Cardiac fibroblast (primary cell): Measurements from ENCODE around the gene NECTIN3.

Experiments
- DNase-seq, 2 donors: peaks; one replicate each; pipeline versions ENCODE4 v3.0.0 to v3.0.0-alpha.2; 2010; ENCODE audit warnings: low read depth in 2 of 2
- H3K4me3 ChIP-seq, 2 donors: replicated peaks in 1 of 2; 1 replicate in 1 of 2; 2 replicates in 1 of 2; pipeline ENCODE4 v1.5.1; 2011; ENCODE audit warnings: low read depth in 2 of 2, low read length in 2 of 2, mild to moderate bottlenecking in 2 of 2, moderate library complexity in 1 of 2
- CTCF ChIP-seq: IDR thresholded peaks from one replicate; pipeline ENCODE4 v1.5.1; 2011; ENCODE audit warnings: low read depth, mild to moderate bottlenecking, low read length, inconsistent platforms

NECTIN3 gene

DNA sequence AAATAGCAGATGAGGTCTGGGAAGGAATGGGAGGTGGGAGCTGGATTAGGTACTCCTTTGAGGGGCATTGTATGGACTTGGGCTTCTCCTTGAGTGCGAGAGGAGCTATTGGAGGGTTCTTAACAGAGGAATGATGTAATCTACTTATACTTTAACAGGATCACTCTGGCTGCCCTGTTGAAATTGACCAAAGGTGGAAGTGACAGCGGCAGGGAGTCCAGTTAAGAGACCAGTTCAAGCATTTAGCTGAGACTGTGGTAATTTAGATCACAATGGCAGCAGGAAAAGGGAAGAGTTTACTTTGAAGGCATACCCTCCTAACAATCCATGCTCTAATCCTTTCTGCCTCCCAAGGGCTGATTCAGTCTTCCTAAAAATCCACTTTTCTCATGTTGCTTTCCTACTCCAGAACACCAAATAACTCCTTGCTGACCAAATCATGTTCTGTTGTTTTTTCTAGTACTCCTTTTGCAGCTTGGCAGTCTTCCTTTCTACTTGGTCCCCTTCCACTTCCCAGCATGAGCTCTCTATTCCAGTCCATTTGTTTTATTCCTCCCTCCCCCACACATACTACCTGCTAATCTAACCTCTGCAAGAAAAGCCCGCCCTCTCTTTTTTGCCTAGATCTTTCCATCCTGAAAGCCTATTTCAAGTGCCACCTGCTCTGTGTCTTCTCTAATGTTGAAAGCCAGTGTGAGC lies 139.4 kb downstream of the NECTIN3 start:
- no peak for DNase-seq
- no peak for TF ChIP-seq CTCF

DNA sequence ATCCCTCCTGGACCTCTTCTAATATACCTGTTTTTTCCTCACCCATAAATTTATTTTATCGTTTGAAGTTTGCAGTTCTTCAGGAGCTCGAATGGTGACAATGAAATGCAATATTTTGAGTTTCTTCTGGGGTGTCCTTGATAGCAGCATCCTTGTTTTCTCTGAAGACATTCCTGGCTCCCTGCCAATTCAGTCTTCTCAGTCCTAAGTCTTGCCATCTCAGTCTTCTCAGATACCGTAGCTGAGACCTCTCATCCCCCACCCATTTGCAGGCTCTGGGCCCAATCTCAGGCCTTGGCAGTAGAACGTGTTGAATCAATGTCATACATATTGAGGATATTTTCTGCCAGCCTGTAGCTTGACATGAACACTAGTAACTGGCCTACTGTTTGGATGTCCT lies 140.9 kb downstream of the NECTIN3 start:
- H3K4me3 ChIP-seq = no peak overlapping the region
- TF ChIP-seq CTCF = no peak
- no peak for DNase-seq

More for the DNA sequence above, 139.4 kb downstream of the NECTIN3 start:
- no peak overlapping the region for H3K4me3 ChIP-seq

DNA sequence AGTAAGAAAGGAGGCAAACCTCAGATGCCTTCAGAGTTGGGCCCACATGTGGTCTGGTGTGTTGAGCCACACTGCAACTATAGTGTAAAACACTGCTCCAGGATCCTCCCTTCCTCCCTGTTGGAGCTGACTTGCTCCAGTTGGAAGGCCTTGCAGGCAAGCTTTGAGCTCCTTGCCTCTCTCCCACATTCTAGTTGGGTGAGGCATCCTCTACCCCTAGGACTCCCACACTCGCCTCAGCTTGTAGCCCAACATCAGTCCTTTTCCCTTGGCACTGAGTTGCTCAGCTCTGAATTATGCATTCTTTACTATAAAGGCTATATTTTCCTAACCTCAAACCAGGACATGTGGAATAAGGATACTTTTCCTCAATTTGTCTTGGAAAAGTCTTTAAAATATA lies 143.9 kb downstream of the NECTIN3 start:
- peak in 1 of 2 donors; percentile 8 for DNase-seq
- no peak for TF ChIP-seq CTCF
- H3K4me3 ChIP-seq = no peak overlapping the region

DNA sequence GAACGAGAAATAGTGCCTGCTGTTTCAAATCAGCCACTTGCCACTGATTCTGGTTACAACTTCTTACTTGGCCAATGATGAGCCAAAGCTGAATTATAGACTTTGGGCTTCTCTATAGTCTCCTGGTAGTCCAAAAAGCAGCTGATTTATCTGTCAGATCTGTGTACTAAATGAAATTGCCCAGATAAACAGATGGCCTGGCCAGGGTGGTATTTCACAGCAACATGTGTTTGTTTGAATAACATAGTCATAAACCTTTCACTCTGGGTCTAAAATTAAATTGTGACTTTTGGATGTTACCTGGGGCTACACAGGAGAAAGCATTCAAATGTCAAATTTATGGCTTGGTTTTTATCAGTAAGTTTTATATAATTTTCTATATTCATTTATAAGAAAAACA lies 147.0 kb downstream of the NECTIN3 start:
- H3K4me3 ChIP-seq = no peak overlapping the region
- no peak for TF ChIP-seq CTCF
- no peak for DNase-seq

GRCh38 chr3:111227216-111227615 lies 155.6 kb downstream of the NECTIN3 start:
- peak; percentile 35 to 76 for DNase-seq
- H3K4me3 ChIP-seq = no peak overlapping the region
- TF ChIP-seq CTCF = no peak

DNA sequence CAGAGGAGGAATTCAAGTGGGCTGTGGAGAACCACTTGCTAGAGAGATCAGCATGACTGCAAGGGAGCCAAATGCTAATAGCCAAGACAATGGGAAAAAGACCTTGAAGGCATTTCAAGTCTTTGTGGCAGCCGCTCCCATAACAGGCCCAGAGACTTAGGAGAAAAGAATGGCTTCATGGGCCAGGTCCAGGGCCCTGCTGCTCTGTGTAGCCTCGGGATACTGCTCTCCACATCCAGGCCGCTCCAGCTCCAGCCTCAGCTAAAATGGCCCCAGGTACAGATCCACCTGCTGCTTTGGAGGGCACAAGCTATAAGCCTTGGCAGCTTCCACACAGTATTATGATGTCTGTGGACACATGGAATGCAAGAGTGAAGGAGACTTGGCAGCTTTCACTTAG lies 157.7 kb downstream of the NECTIN3 start:
- H3K4me3 ChIP-seq = no peak overlapping the region
- no peak for DNase-seq
- no peak for TF ChIP-seq CTCF
